ENCODE data around the gene MIR17HG. TPM values are rescaled to one million over a fixed set of nuclear protein-coding genes. Genes with fewer than 3 reads are reported as not detected.

Gene MIR17HG
- total RNA-seq, 4 donors from 2014 or later, result 0.95 to 21.0 (median 4.5) TPM

DNA sequence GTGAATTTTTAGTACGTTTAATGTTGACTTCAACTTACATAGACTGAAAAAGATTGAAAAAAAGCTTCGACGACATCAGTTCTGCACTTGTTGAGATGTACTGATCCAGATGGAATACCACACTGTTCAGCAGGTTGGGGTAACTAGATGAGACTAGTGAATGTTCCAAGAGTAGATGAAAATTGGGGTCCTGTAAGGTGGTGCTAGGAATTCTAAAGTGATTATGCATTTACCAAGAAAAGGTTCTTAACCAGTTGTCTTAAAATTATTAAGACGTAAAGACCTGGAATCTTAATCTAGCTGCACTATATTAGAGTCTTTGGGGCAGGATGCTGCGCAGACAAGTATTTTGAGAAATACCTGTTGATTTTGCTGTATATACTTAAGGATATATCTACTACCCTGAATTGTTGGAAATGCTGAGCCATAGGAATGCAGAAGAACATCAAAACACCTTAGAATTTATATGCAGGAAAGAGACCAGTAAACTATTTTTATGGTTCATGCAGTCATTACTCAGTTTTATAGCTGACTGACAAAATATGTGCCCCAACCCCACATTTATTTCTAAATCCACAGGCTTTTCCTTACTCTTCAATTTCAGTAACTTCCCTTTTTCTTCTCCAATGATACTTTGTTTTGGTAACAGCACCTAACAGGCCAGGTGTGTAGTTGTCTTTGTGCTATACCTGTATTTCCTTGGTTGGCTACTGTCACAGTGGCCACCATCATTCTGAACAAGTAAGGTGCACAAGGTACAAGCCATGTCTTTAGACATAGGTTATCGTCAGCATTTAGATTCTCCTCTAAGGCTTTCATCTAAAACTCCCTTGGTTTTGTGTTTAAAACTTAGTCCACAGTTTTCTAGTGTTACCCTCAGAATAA is 8.6 kb downstream of the MIR17HG start:
- Histone ChIP-seq H3K27ac (no peak overlapping the region), H3K27me3 (no peaks in the 10 kb centered on the region), H3K4me3 (no peak overlapping the region), H3K4me1 (peaks cover 0 to 22% (median 0%) of the 10 kb centered on the region in 3 donors), H3K9me3 (no peaks in the 10 kb centered on the region), H3K36me3 (peaks cover 0 to 69% (median 11%) of the 10 kb centered on the region in 3 donors)
- intact Hi-C loops (cut with DNase I), result no loop called here
- 94 to 95% methylated on average over 6 of the region's 6 CpGs for WGBS, 2 donors
- DNase-seq, result no peak
- no peak for TF ChIP-seq POLR2A (IDR thresholded peaks at IDR 0.05)
- TF ChIP-seq, protein P1, sequence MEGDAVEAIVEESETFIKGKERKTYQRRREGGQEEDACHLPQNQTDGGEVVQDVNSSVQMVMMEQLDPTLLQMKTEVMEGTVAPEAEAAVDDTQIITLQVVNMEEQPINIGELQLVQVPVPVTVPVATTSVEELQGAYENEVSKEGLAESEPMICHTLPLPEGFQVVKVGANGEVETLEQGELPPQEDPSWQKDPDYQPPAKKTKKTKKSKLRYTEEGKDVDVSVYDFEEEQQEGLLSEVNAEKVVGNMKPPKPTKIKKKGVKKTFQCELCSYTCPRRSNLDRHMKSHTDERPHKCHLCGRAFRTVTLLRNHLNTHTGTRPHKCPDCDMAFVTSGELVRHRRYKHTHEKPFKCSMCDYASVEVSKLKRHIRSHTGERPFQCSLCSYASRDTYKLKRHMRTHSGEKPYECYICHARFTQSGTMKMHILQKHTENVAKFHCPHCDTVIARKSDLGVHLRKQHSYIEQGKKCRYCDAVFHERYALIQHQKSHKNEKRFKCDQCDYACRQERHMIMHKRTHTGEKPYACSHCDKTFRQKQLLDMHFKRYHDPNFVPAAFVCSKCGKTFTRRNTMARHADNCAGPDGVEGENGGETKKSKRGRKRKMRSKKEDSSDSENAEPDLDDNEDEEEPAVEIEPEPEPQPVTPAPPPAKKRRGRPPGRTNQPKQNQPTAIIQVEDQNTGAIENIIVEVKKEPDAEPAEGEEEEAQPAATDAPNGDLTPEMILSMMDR (IDR thresholded peaks at IDR 0.05), result no peak

DNA sequence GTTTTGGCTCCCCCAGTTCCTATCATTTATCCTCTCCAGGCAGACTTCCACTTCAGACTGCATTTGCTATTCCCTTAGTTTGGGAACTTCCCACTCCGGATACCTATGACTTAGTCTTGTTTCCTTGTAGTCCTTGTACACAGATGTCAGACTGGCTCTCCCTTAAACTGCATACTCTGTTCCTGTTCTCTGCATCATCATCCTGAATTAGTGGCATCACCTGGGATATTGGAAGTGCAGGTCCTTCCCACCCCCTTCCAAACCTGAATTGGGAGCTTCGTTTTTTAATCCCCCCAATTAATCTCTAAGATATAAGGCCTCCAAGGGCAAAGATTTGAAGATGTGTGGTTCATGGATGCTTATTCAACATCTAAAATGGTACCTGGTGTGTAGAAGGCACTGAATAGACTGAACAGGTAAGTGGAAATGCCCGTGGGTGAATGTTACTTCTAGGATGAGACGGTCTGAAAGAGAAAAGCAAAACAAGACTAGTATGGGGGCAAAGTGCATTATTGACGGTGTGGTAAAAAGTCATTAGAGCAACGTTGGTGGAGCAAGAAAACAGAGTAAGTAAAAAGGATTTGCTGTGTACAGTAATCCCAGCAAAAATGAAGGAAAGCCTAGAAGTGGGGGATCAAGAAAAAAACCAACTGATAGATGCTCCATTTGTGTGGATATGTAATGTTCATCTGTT is 9.6 kb downstream of the MIR17HG start:
- no peak overlapping the region for H3K4me3 ChIP-seq
- no peak for DNase-seq
- no peak for TF ChIP-seq POLR2A (IDR thresholded peaks at IDR 0.05)
- TF ChIP-seq, protein P1 (IDR thresholded peaks at IDR 0.05), result no peak
- WGBS, 2 donors, result 67 to 75% methylated on average over 6 of the region's 6 CpGs
- H3K4me1 ChIP-seq, result peaks cover 0 to 13% (median 0%) of the 10 kb centered on the region in 3 donors
- intact Hi-C loops (cut with DNase I), result no loop called here
- no peak overlapping the region for H3K27ac ChIP-seq
- peaks cover 0 to 59% (median 11%) of the 10 kb centered on the region in 3 donors for H3K36me3 ChIP-seq
- no peaks in the 10 kb centered on the region for H3K9me3 ChIP-seq
- no peaks in the 10 kb centered on the region for H3K27me3 ChIP-seq

DNA sequence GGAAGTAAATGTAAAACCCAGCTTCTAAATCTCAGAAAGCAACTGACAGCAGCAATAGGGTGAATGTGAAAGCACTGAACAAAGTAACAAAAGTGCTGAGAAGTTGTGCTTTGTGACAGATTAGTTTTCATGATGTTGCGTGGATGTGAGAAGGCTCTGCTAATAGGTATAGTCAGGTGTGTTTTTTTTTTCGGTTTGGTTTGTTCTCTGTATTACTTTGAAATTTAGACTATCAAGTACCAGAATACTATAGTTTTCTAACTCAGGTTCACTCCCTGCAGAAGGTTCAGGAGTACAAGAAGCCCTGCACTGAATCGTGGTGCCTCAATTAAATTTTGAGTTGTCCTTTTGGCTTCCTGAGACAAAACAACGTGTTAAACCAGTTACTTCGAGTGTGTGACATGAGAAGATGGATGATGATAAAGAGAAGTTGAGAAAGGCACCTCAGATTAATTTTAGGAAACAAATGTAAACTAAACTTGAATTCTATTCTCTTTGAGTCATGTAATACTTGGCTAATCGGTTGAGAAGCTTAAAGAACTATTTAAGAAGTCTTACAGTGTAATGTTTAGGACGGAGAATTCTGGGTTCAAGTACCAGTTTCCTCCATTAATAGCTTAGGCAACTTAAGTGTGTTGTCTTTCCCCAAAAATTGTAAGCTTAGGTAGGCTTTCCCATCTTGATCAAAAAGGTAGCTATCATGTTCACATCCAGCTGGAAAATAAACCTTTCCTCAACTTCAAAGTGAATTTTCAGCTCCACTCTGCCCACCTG is 10.3 kb downstream of the MIR17HG start:
- Histone ChIP-seq H3K27ac (no peak overlapping the region), H3K27me3 (no peaks in the 10 kb centered on the region), H3K4me1 (peaks cover 0 to 12% (median 0%) of the 10 kb centered on the region in 3 donors), H3K36me3 (peaks cover 0 to 52% (median 11%) of the 10 kb centered on the region in 3 donors), H3K9me3 (no peaks in the 10 kb centered on the region), H3K4me3 (no peak overlapping the region)
- no peak for DNase-seq
- TF ChIP-seq, protein P1 (IDR thresholded peaks at IDR 0.05), result no peak
- no peak for TF ChIP-seq POLR2A (IDR thresholded peaks at IDR 0.05)
- intact Hi-C loops (cut with DNase I), result no loop called here
- WGBS, 2 donors, result 51 to 60% methylated on average over 7 of the region's 7 CpGs

DNA sequence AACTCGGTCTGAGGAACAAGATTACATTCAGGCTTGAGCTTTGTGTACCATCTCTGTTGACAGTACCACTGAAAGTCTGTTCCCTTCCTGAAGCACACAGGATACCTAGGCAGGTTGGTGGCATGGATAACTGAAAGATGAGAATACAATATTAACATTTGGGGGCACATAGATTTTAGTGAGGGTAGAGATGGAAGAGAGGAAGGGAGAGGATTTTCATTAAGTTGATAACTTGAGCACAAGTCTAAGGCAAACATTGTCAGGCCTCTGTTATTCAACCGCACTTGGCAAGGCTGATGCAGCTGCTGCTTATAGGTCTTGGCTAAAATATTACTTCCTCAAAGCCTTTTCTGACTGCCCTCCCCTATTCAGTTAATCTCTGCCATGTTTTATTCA is 10.9 kb downstream of the MIR17HG start:
- DNase-seq, result no peak
- Histone ChIP-seq H3K27me3 (no peaks in the 10 kb centered on the region), H3K9me3 (no peaks in the 10 kb centered on the region), H3K4me1 (peaks cover 0 to 8% (median 0%) of the 10 kb centered on the region in 3 donors), H3K36me3 (peaks cover 0 to 46% (median 11%) of the 10 kb centered on the region in 3 donors), H3K27ac (no peak overlapping the region), H3K4me3 (no peak overlapping the region)
- WGBS, 2 donors, result 42 to 51% methylated on average over 2 of the region's 2 CpGs
- intact Hi-C loops (cut with DNase I), result no loop called here
- no peak for TF ChIP-seq POLR2A (IDR thresholded peaks at IDR 0.05)
- TF ChIP-seq, protein P1 (IDR thresholded peaks at IDR 0.05), result no peak

Measured in esophagus squamous epithelium (tissue), 5 donors.